NCI-H345 (cell line): ENCODE data around the gene STRIP1.
"Not testable (repeated sequence)": the region's sequence is repeated elsewhere in the genome, so short reads cannot be mapped to it uniquely, and the experiment has no call there.

Experiments used
- DNase-seq: peaks from one replicate; lab custom pipeline; 2025; lab: John Stamatoyannopoulos, UW

STRIP1 gene

DNA sequence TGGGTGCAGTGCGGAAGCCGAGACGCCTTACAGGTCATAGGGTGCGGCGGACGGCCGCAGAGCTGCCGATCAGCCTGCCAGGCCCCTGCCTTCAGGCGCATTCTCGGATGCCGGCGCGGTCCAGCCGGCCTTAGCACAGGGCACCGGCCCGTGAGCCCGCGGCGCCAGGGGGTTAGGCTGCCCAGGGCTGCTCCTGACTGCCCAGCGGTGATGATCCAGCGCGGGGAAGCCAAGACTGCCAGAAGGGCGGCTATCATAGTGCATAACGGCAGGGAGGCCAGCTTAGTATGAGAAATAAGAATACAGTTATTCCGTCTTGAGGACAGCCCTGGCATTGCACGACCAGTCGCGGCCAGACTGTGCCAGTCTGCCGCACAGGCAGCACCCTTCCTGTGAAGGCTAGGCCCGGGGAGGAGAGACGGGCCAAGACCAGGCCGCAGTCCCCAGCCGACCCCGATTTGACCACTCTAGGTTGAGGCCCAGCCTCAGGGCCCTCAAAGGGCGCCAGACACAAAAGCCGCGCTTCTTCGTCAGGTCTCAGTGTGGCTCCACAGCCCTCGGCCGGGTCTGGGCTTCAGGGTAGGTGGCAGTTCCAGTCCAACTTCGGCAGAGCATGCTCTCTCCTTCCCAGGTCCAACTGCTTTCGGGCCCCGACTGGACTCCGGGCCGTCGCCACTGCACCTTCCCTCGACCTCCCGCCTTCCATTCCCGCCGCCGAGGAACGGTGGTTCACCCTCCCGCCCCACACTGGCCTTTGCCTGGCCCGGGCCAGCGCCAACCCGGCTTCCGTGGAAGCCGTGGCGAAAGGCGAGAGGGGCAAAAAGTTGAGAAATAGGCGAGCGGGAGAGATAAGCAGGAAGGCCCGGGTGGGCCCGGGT is 35.2 kb downstream of the STRIP1 start:
- no peak for DNase-seq

- DNase-seq, result no peak
Measured at GRCh38 chr1:110070282-110070669, 35.9 kb downstream of the STRIP1 start.

DNA sequence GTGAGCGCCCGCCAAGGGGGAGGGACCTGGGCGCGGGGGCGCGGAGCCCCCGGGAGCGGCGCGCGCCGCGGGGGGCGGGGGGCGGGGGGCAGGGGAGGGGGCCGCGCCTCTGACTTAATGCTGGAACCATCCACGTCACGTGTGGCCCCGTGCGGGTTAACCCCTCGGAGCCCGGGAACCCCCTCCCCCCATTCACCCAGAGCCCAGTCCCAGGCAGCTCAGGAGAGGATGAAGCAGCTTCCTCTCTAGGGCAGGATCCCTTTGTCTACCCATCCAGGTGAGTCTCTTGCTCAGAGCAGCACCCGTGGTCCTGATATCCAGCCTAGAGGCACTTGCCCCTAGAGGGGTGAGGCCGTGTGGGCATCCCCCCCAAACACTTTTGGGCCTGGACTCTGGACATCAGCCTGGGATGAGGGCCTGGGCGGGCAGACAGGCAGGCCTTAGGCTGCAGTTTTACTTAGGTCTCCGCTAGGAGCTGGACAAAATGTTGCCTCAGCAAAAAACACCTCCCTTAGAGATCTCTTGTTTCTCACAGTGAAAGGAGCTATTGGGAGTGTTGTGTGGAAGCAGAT is 36.3 kb downstream of the STRIP1 start, which contains the start of gene ALX3:
Gene ALX3, minus strand, starts transcription at position 2 of the 572 bp plus-strand sequence. CDS start 60 bp downstream, outside the sequence.
- DNase-seq, result no peak

- no peak for DNase-seq
Measured at GRCh38 chr1:110074166-110074565, 39.7 kb downstream of the STRIP1 start.

GRCh38 chr1:110076789-110077500 is 42.5 kb downstream of the STRIP1 start:
- no peak for DNase-seq

- not testable (repeated sequence) for DNase-seq
Measured at GRCh38 chr1:110079995-110080394, 45.6 kb downstream of the STRIP1 start.

GRCh38 chr1:110081061-110081460 is 46.6 kb downstream of the STRIP1 start:
- DNase-seq, result no peak

DNA sequence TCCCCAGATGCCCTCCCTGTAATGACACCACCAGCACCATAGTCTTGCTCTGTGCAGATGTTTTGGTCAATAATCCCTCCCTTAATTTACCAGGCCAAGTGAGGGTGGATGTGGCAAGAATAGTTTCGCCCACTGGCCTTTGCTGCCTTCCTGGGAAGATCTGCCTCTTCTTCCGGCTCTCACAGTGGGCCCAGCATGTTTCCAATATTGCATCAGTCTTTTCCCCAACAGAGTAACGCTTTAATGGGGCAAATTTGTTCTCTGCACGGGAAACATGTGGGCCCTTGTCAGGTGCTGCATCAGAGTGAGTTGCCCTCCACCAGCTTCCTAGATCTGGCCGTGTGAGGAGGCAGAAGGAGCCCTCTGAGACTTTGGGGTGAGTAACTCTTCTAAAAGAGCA is 48.1 kb downstream of the STRIP1 start:
- no peak for DNase-seq

DNA sequence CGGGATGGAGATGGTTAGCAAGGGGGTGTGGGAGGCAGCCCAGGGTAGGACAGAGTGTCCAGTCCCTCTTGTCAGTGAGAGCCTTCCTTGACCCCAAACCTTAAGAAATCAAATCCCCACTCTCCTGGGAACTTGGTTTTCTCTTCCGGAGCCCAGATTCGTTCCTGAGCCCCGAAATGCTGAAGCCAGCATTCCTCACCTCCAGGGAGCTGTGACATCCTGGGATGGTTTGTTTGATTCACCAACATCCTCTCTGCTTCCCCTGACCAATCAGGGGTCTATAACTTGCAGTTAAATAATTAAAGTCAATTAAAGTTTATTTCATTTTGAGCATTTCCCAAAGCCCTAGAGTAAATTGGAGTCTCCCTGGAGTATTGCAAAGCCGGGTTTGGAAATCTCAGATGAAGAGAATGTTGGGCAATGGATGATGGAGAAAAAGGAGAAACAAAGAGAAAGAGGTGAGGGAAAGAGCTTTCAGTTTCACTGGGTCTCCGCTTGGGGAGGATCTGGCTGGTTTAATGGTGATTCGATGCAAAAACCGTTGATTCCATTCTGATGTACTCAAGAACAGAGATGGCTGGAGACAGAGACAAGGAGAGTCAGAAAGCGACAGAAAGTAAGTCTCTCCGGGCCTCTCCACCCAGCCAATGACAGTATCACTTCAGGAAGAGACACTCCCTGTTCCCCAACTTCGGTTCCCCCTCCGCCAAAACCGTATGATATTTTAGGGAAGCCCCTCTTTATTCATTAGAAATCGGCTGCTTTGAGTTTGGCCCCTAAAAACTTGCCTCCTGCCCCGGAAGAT is 48.8 kb downstream of the STRIP1 start:
- no peak for DNase-seq

DNA sequence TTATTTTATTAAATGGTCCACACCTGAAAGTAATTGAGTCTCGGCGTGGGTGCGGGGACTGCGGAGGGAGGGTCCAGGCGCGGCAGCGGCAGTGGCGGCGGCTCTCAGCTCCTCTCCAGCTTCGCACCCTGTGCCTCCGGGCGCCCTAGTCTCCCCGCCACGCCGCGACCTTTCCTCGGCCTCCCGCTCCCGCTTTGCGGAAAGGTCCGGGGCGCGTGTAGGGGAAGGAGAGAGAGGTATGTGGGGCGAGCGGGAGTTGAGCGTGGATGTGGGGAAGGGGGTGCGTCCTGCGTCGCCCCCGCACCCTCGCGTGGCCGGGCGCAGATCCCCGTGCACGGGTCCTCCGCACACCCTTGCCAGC is 49.4 kb downstream of the STRIP1 start:
- no peak for DNase-seq

- DNase-seq, result no peak
Measured at GRCh38 chr1:110084227-110085078, 50.0 kb downstream of the STRIP1 start.

DNA sequence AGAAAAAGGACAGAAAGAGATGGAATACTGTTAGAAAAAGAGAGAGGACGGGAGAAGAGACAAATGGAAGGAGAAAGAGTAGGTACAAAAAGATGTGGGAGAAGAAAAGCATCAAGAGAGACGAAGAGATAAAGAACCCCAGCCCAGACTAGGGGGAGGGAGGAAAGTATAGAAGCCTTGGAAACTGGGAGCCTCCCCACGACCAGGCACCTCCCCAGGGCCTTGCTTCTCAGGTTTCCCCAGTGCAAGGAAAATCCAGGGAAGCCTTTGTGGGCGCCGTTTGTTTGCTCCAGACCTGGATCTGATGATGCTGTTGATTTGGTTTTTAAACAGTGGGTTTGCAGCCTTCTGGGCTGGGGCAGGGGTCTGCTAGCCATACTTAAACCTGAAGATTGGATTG is 51.2 kb downstream of the STRIP1 start:
- DNase-seq, result no peak

DNA sequence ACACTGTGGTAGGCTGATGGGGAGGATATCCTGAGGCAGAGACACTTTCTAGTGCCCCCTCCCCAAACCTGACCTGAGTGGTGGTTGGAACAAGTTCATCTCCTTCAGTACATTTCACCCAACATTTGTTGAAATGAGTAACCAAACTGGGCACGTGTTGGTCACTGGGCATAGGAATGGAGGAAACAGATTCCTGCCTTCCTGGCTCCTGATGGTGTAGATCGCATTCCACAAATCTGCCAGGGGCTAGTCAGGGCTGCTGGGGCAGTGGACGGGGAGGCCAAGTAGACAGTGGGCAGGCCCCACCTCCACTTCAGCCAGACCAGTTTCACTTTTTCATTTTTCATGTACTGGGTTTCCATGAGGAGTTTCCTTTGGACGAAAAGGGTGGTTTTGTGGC is 52.5 kb downstream of the STRIP1 start:
- DNase-seq, result no peak

- peak; percentile 54 for DNase-seq
Measured at GRCh38 chr1:110087812-110088738, 53.7 kb downstream of the STRIP1 start.

- DNase-seq, result no peak
Measured at GRCh38 chr1:110088739-110089316, 54.4 kb downstream of the STRIP1 start.

DNA sequence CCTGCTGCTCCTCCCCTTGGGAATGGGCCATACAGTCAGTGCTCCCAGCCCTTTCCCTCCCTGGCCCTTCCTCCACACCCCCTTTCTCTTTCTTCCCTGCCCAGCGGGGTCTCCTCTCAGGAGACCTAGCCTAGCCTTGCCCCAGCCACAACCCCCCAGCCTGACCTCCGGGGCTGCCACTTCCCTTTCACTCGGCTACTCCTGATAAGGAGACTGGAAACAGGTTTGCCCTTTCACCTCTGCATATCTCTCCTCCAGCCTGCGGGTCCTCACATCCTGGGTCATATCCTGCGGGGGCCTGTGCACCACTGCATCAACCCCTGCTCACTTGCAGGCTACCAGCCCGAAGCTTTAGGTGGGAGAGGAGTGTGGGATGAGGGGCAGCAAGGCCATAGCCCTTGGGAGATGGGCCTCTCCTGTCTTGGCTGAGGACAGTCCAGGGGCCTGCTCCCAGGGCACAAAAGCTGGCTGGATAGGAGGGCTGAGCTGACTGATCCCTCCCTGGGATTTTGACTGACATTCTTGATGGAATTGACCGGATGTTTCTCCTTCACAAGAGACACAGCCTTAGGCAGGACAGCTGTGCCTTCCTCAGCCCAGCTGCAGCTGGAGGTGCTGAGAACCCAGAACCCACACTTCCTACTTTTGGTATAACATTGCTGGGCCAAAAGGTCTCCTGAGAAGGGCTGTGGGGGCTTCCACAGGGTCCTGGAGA is 55.3 kb downstream of the STRIP1 start:
- DNase-seq, result no peak

DNA sequence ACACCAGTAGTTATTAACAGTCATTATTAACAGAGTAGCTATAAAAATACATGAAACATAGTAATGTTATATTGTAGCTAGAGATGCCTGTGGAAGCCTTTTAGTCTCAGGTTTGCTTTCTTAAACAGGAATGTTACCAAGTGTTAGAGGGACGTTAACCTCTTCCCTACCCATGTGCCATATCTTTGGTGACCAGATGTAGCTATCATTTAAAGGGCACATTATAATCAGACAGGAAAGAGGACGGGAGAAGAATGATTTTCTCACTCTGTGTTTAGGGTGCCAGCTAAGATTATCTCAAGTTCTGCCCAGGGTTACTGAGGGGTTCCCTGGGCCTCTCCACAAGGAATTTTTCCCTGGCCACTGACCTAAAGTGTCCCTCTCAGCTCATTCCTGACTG is 57.0 kb downstream of the STRIP1 start:
- no peak for DNase-seq

DNA sequence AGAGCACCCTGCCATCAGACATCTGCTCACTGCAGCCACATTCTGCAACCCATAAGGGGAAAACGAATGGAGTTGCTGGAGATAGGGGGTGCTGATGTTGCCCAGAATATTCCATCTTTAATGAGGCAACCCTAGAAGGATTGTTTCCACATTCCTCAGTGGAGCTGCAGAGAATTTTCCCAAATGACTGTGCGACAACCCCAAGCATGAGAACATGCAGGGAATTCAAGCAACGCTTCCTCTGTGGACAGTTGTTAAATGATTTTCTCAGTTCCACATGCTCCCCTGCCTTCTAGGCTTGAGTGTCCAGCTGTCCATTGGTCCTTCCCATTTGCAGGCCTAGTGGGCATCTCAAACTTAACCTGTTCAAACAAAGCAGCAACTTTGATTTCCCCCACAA is 57.4 kb downstream of the STRIP1 start:
- no peak for DNase-seq

DNA sequence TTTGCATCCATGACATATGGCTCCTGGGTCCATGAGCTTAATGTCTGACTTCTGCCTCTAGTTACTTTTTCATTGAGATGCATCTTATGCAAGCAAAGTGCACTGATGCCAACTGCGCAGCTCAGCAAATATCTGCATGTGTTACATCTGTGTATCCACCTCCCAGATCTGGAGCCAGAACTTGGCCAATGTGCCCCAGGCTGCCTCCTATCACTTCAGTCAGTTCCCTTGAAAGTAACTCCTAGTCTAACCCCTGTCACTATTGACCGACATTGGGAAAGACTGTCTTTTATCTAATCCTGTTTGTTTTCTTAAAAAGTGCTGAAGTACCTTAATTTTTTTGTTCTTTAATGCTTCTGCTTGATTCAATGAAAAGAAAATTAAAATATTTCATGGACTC is 58.6 kb downstream of the STRIP1 start:
- no peak for DNase-seq
